Measurements from ENCODE around the gene ROR1.

ROR1 gene

DNA sequence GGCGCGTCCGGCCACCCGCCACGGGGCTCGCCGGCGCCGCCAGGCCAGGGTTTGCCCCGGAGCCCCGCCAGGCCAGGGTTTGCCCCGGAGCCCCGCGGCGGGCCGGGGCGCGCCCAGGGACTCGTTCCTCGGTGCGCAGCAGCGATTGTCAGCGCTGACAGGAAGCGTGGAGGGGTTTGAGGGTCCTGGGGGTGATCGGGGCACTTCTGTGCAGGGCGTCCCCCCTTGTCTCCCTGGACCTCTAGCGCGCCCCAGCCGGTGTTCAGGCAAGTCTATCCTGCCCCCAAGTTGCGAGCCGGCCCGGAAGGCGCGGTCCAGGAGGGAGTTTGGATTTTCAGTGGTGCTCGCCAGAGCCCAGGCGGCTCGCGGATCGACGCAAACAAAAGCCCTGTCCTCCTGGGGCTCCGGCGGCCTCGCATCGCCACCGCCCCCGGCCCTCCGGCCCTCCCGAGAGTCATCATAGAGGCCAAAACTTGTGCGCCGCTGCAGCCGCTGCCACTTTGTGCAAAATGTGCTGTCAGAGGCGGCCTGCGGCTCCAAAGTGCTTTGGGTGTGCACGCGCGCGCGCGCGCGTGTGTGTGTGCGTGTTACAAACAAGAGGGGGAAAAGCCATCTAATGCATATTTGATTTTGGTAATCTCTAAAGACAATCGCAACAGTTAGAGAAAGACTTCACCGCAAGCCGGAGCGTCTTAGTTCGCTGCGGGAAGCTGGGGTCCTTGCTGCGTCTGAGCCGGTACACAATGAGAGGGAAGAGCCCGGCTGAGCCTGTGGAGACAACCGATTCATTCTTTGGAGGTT is 1.0 kb downstream of the ROR1 start (continued):
- TF ChIP-seq, protein P1, sequence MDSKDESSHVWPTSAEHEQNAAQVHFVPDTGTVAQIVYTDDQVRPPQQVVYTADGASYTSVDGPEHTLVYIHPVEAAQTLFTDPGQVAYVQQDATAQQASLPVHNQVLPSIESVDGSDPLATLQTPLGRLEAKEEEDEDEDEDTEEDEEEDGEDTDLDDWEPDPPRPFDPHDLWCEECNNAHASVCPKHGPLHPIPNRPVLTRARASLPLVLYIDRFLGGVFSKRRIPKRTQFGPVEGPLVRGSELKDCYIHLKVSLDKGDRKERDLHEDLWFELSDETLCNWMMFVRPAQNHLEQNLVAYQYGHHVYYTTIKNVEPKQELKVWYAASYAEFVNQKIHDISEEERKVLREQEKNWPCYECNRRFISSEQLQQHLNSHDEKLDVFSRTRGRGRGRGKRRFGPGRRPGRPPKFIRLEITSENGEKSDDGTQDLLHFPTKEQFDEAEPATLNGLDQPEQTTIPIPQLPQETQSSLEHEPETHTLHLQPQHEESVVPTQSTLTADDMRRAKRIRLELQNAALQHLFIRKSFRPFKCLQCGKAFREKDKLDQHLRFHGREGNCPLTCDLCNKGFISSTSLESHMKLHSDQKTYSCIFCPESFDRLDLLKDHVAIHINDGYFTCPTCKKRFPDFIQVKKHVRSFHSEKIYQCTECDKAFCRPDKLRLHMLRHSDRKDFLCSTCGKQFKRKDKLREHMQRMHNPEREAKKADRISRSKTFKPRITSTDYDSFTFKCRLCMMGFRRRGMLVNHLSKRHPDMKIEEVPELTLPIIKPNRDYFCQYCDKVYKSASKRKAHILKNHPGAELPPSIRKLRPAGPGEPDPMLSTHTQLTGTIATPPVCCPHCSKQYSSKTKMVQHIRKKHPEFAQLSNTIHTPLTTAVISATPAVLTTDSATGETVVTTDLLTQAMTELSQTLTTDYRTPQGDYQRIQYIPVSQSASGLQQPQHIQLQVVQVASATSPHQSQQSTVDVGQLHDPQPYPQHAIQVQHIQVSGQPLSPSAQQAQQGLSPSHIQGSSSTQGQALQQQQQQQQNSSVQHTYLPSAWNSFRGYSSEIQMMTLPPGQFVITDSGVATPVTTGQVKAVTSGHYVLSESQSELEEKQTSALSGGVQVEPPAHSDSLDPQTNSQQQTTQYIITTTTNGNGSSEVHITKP (tag by site-specific recombination; IDR thresholded peaks at IDR 0.05) = 0 out of 2 replicates have a peak, but pooled peaks have one; percentile 10
- 0 out of 2 replicates have a peak, but pooled peaks have one; percentile 28 for TF ChIP-seq ZNF792 (tag by site-specific recombination; IDR thresholded peaks at IDR 0.05)
- TF ChIP-seq FEZF1 (tag by site-specific recombination; IDR thresholded peaks at IDR 0.05) = peak; percentile 50
- peak; percentile 35; the same call in 1 of the 2 replicates for TF ChIP-seq SCRT2 (tag by site-specific recombination; IDR thresholded peaks at IDR 0.05)
- TF ChIP-seq ZSCAN16 (tag by site-specific recombination; IDR thresholded peaks at IDR 0.05) = no peak
- TF ChIP-seq ZNF837 (tag by site-specific recombination; IDR thresholded peaks at IDR 0.05) = 0 out of 2 replicates have a peak, but pooled peaks have one; percentile 46
- TF ChIP-seq ZIC2 (tag by site-specific recombination; IDR thresholded peaks at IDR 0.05) = peak; percentile 62
- peak; percentile 49 for TF ChIP-seq ZNF341 (tag by site-specific recombination; IDR thresholded peaks at IDR 0.05; ENCODE audit: low read depth)
- TF ChIP-seq HOXC10 (CRISPR knock-in tag; IDR thresholded peaks at IDR 0.05) = no peak
- TF ChIP-seq ZNF776 (tag by site-specific recombination; IDR thresholded peaks at IDR 0.05; ENCODE audit: borderline replicate concordance) = no peak
- TF ChIP-seq, protein P2, sequence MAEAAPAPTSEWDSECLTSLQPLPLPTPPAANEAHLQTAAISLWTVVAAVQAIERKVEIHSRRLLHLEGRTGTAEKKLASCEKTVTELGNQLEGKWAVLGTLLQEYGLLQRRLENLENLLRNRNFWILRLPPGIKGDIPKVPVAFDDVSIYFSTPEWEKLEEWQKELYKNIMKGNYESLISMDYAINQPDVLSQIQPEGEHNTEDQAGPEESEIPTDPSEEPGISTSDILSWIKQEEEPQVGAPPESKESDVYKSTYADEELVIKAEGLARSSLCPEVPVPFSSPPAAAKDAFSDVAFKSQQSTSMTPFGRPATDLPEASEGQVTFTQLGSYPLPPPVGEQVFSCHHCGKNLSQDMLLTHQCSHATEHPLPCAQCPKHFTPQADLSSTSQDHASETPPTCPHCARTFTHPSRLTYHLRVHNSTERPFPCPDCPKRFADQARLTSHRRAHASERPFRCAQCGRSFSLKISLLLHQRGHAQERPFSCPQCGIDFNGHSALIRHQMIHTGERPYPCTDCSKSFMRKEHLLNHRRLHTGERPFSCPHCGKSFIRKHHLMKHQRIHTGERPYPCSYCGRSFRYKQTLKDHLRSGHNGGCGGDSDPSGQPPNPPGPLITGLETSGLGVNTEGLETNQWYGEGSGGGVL (tag by site-specific recombination; IDR thresholded peaks at IDR 0.05) = peak; percentile 61
- no peak for TF ChIP-seq ZNF544 (tag by site-specific recombination; IDR thresholded peaks at IDR 0.05)
- no peak for TF ChIP-seq EGR2 (tag by site-specific recombination; IDR thresholded peaks at IDR 0.05; ENCODE audit: low read depth)
- peak; percentile 79; the same call in 1 of the 2 replicates for TF ChIP-seq ZNF660 (tag by site-specific recombination; IDR thresholded peaks at IDR 0.05)
- no peak for TF ChIP-seq ZNF202 (tag by site-specific recombination; IDR thresholded peaks at IDR 0.05; ENCODE audit: borderline replicate concordance)
- TF ChIP-seq, protein P3, sequence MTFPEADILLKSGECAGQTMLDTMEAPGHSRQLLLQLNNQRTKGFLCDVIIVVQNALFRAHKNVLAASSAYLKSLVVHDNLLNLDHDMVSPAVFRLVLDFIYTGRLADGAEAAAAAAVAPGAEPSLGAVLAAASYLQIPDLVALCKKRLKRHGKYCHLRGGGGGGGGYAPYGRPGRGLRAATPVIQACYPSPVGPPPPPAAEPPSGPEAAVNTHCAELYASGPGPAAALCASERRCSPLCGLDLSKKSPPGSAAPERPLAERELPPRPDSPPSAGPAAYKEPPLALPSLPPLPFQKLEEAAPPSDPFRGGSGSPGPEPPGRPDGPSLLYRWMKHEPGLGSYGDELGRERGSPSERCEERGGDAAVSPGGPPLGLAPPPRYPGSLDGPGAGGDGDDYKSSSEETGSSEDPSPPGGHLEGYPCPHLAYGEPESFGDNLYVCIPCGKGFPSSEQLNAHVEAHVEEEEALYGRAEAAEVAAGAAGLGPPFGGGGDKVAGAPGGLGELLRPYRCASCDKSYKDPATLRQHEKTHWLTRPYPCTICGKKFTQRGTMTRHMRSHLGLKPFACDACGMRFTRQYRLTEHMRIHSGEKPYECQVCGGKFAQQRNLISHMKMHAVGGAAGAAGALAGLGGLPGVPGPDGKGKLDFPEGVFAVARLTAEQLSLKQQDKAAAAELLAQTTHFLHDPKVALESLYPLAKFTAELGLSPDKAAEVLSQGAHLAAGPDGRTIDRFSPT (tag by site-specific recombination; IDR thresholded peaks at IDR 0.05) = no peak
- TF ChIP-seq, protein P4, sequence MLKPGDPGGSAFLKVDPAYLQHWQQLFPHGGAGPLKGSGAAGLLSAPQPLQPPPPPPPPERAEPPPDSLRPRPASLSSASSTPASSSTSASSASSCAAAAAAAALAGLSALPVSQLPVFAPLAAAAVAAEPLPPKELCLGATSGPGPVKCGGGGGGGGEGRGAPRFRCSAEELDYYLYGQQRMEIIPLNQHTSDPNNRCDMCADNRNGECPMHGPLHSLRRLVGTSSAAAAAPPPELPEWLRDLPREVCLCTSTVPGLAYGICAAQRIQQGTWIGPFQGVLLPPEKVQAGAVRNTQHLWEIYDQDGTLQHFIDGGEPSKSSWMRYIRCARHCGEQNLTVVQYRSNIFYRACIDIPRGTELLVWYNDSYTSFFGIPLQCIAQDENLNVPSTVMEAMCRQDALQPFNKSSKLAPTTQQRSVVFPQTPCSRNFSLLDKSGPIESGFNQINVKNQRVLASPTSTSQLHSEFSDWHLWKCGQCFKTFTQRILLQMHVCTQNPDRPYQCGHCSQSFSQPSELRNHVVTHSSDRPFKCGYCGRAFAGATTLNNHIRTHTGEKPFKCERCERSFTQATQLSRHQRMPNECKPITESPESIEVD (tag by site-specific recombination; IDR thresholded peaks at IDR 0.05) = no peak
- TF ChIP-seq SP7 (tag by site-specific recombination; IDR thresholded peaks at IDR 0.05) = peak; percentile 34; the same call in 1 of the 2 replicates
- TF ChIP-seq ZBTB48 (tag by site-specific recombination; IDR thresholded peaks at IDR 0.05) = 0 out of 2 replicates have a peak, but pooled peaks have one; percentile 43
- TF ChIP-seq ZNF311 (tag by site-specific recombination; IDR thresholded peaks at IDR 0.05; ENCODE audit: borderline replicate concordance) = no peak
- TF ChIP-seq GLIS1 (tag by site-specific recombination; IDR thresholded peaks at IDR 0.05) = peak; percentile 61
- TF ChIP-seq ZNF324 (tag by site-specific recombination; IDR thresholded peaks at IDR 0.05) = 0 out of 2 replicates have a peak, but pooled peaks have one; percentile 37
- TF ChIP-seq KLF7 (tag by site-specific recombination; IDR thresholded peaks at IDR 0.05; ENCODE audit: borderline replicate concordance) = no peak
- peak; percentile 72 for TF ChIP-seq GLIS2 (tag by site-specific recombination; IDR thresholded peaks at IDR 0.05)
- no peak for TF ChIP-seq ZNF514 (tag by site-specific recombination; IDR thresholded peaks at IDR 0.05)
- TF ChIP-seq, protein P5, sequence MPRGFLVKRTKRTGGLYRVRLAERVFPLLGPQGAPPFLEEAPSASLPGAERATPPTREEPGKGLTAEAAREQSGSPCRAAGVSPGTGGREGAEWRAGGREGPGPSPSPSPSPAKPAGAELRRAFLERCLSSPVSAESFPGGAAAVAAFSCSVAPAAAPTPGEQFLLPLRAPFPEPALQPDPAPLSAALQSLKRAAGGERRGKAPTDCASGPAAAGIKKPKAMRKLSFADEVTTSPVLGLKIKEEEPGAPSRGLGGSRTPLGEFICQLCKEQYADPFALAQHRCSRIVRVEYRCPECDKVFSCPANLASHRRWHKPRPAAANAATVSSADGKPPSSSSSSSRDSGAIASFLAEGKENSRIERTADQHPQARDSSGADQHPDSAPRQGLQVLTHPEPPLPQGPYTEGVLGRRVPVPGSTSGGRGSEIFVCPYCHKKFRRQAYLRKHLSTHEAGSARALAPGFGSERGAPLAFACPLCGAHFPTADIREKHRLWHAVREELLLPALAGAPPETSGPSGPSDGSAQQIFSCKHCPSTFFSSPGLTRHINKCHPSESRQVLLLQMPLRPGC (tag by site-specific recombination; IDR thresholded peaks at IDR 0.05) = no peak

Data from HEK293 (cell line).